ENCODE results near the gene SRI. TPM values are rescaled to one million over a fixed set of nuclear protein-coding genes. Genes with fewer than 3 reads are reported as not detected.
"Not testable (repeated sequence)": the region's sequence is repeated elsewhere in the genome, so short reads cannot be mapped to it uniquely, and the experiment has no call there.

Gene SRI
- polyA plus RNA-seq, 1 experiment = 171 TPM

DNA sequence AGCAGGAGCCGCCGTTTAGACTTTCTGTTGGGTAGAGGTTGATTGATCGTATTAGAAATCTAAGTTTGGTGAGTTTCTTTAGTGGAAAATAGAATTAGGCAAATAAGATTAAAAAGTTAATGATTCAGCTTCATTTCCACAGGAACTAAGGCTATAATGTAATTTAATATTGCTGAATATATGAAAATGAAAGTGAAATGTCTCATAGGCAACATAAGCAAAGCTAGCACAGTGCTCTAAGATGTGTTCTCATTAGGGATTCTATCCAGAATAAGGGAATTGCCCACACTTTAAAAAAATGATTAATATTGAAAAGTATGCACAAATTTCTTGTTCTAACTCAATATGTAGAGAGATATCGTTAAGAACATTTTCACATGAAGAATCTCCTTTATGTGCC, 47.0 kb downstream of the SRI start:
- Histone ChIP-seq H3K4me3 (ENCODE audit: low read depth, low read length) (no peak overlapping the region), H3K27me3 (ENCODE audit: control insufficient read depth, insufficient read depth, low read length) (no peaks in the 10 kb centered on the region), H3K27ac (ENCODE audit: low read depth, low read length) (no peak overlapping the region), H3K9me3 (ENCODE audit: control insufficient read depth, insufficient read depth, low read length) (no peaks in the 10 kb centered on the region)
- TF ChIP-seq, protein P1, sequence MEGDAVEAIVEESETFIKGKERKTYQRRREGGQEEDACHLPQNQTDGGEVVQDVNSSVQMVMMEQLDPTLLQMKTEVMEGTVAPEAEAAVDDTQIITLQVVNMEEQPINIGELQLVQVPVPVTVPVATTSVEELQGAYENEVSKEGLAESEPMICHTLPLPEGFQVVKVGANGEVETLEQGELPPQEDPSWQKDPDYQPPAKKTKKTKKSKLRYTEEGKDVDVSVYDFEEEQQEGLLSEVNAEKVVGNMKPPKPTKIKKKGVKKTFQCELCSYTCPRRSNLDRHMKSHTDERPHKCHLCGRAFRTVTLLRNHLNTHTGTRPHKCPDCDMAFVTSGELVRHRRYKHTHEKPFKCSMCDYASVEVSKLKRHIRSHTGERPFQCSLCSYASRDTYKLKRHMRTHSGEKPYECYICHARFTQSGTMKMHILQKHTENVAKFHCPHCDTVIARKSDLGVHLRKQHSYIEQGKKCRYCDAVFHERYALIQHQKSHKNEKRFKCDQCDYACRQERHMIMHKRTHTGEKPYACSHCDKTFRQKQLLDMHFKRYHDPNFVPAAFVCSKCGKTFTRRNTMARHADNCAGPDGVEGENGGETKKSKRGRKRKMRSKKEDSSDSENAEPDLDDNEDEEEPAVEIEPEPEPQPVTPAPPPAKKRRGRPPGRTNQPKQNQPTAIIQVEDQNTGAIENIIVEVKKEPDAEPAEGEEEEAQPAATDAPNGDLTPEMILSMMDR (IDR thresholded peaks at IDR 0.05; ENCODE audit: low read depth, low read length) = no peak
- no peak for DNase-seq (ENCODE audit: low read depth, low spot score)
- POLR2A ChIA-PET = no interaction called here
- CTCF ChIA-PET = no interaction called here

DNA sequence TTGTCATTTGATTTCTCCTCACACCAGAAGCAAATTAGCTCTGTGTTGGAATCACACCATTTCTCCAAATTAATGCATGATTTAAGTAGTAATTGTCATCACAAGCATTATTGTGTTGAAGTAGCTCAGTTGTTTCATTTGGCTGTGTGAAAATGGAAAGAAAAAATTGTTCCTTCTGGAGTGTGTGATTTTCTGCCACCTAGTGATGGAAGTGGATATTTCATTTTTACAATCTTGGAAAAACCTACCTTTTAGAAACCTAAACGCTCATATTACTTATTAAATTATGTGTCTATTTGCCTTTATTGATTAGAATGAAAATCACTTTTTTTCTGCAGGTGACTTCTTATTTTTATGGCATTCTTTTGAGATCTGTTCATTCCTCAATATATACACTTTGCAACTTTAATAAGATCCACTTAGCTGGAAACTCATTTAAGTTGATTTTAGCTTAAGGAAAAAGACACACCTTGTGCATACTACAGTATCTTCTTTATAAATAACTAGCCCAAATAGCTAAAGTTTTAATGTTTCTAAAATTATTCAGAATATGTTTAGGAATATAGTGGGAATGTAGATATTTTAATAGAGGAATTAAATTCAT, 50.0 kb downstream of the SRI start:
- ChIA-PET CTCF (interaction anchor here (0.6 to 4.1 kb wide), 19 partner anchors 8 to 734 kb away, joined by 3 to 14 read pairs (median 3); no protein-coding TSS in a partner anchor), POLR2A (interaction anchor here (0.5 kb wide), 1 partner anchor 601 kb away, joined by 9 read pairs; no protein-coding TSS in a partner anchor)
- no peak overlapping the region for H3K27ac ChIP-seq (ENCODE audit: low read depth, low read length)
- H3K27me3 ChIP-seq (ENCODE audit: control insufficient read depth, insufficient read depth, low read length) = no peaks in the 10 kb centered on the region
- TF ChIP-seq, protein P1 (IDR thresholded peaks at IDR 0.05; ENCODE audit: low read depth, low read length) = peak; percentile 61
- DNase-seq (ENCODE audit: low read depth, low spot score) = no peak
- H3K9me3 ChIP-seq (ENCODE audit: control insufficient read depth, insufficient read depth, low read length) = no peaks in the 10 kb centered on the region
- no peak overlapping the region for H3K4me3 ChIP-seq (ENCODE audit: low read depth, low read length)

GRCh38 chr7:88167721-88168120, 52.1 kb downstream of the SRI start:
- no peak overlapping the region for H3K27ac ChIP-seq (ENCODE audit: low read depth, low read length)
- CTCF ChIA-PET = no interaction called here
- no peak for DNase-seq (ENCODE audit: low read depth, low spot score)
- TF ChIP-seq, protein P1 (IDR thresholded peaks at IDR 0.05; ENCODE audit: low read depth, low read length) = no peak
- POLR2A ChIA-PET = no interaction called here
- H3K9me3 ChIP-seq (ENCODE audit: control insufficient read depth, insufficient read depth, low read length) = no peaks in the 10 kb centered on the region
- no peak overlapping the region for H3K4me3 ChIP-seq (ENCODE audit: low read depth, low read length)
- H3K27me3 ChIP-seq (ENCODE audit: control insufficient read depth, insufficient read depth, low read length) = no peaks in the 10 kb centered on the region

DNA sequence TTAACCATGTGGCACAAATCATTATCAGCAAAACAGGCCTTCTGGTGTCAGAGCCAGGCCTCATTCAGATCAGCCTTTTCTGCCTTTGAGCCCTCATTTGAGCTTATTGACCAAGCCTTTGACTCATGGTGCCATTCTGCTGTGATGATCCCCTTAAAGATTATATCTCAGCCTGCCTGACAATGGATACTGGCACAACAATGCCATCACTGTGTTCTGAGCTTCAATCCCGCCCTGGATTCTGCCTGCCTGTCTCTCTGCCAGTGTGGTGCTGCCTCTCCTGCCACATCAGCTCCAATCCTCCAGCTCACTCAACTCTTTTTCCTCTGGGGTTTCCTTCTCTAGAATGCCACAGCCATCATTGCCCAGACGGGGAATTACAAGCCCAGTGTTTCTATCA, 52.6 kb downstream of the SRI start:
- Histone ChIP-seq H3K9me3 (ENCODE audit: control insufficient read depth, insufficient read depth, low read length) (no peaks in the 10 kb centered on the region), H3K27ac (ENCODE audit: low read depth, low read length) (no peak overlapping the region), H3K4me3 (ENCODE audit: low read depth, low read length) (no peak overlapping the region), H3K27me3 (ENCODE audit: control insufficient read depth, insufficient read depth, low read length) (no peaks in the 10 kb centered on the region)
- ChIA-PET POLR2A (no interaction called here), CTCF (no interaction called here)
- DNase-seq (ENCODE audit: low read depth, low spot score) = no peak
- TF ChIP-seq, protein P1 (IDR thresholded peaks at IDR 0.05; ENCODE audit: low read depth, low read length) = no peak

DNA sequence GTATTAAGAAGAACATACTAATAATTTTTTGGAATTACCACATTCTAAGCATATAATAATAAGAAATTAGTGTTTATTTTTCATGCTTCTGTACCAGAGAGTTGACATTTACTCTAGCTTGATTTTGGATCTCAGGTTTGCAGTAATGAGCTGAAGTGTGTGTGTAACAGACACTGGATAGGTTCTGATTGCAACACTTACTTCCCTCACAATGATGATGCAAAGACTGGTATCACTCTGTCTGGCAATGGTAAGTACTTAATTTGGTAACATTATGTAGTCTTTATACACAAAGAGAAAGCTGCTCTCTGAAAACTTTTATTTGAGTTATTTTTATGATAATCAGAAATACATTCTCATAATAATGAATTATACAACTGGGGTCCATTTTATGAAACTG, 54.1 kb downstream of the SRI start:
- H3K27ac ChIP-seq (ENCODE audit: low read depth, low read length) = no peak overlapping the region
- TF ChIP-seq, protein P1 (IDR thresholded peaks at IDR 0.05; ENCODE audit: low read depth, low read length) = no peak
- H3K27me3 ChIP-seq (ENCODE audit: control insufficient read depth, insufficient read depth, low read length) = no peaks in the 10 kb centered on the region
- ChIA-PET CTCF (no interaction called here), POLR2A (no interaction called here)
- DNase-seq (ENCODE audit: low read depth, low spot score) = no peak
- H3K9me3 ChIP-seq (ENCODE audit: control insufficient read depth, insufficient read depth, low read length) = no peaks in the 10 kb centered on the region
- no peak overlapping the region for H3K4me3 ChIP-seq (ENCODE audit: low read depth, low read length)

- H3K4me3 ChIP-seq (ENCODE audit: low read depth, low read length); POLR2A ChIA-PET; H3K9me3 ChIP-seq (ENCODE audit: control insufficient read depth, insufficient read depth, low read length); DNase-seq (ENCODE audit: low read depth, low spot score); H3K27ac ChIP-seq (ENCODE audit: low read depth, low read length); H3K27me3 ChIP-seq (ENCODE audit: control insufficient read depth, insufficient read depth, low read length): not testable (repeated sequence)
- CTCF ChIA-PET = interaction anchor here (1.2 kb wide), 1 partner anchor 9 kb away, joined by 3 read pairs; no protein-coding TSS in a partner anchor
Observed at GRCh38 chr7:88159741-88160140, 60.1 kb downstream of the SRI start.
